NCI-H146 (cell line): ENCODE data around the gene ABCA1.
"Not testable (repeated sequence)": the region's sequence is repeated elsewhere in the genome, so short reads cannot be mapped to it uniquely, and the experiment has no call there.

Source experiments
- DNase-seq: peaks from one replicate; lab custom pipeline; 2025; lab: John Stamatoyannopoulos, UW

Gene ABCA1

GRCh38 chr9:104787306-104788015 is 140.5 kb downstream of the ABCA1 start:
- DNase-seq = no peak

GRCh38 chr9:104786293-104786692 is 141.7 kb downstream of the ABCA1 start:
- no peak for DNase-seq

GRCh38 chr9:104784098-104784497 is 143.9 kb downstream of the ABCA1 start:
- DNase-seq = no peak

GRCh38 chr9:104783588-104783987 is 144.4 kb downstream of the ABCA1 start:
- no peak for DNase-seq

- DNase-seq = no peak
Observed at GRCh38 chr9:104780796-104781395, 147.1 kb downstream of the ABCA1 start.

- DNase-seq = no peak
Observed at GRCh38 chr9:104779946-104780535, 147.9 kb downstream of the ABCA1 start.

GRCh38 chr9:104779334-104779733 is 148.6 kb downstream of the ABCA1 start:
- no peak for DNase-seq

GRCh38 chr9:104778802-104779201 is 149.2 kb downstream of the ABCA1 start:
- DNase-seq = no peak

GRCh38 chr9:104776797-104777196 is 151.2 kb downstream of the ABCA1 start:
- no peak for DNase-seq

GRCh38 chr9:104775976-104776375 is 152.0 kb downstream of the ABCA1 start:
- DNase-seq = no peak

GRCh38 chr9:104775574-104775936 is 152.4 kb downstream of the ABCA1 start:
- no peak for DNase-seq

GRCh38 chr9:104774831-104775573 is 153.0 kb downstream of the ABCA1 start:
- DNase-seq = no peak

GRCh38 chr9:104774132-104774531 is 153.8 kb downstream of the ABCA1 start:
- no peak for DNase-seq

GRCh38 chr9:104772714-104773510 is 155.0 kb downstream of the ABCA1 start:
- no peak for DNase-seq

GRCh38 chr9:104769655-104770054 is 158.3 kb downstream of the ABCA1 start:
- no peak for DNase-seq

GRCh38 chr9:104769029-104769428 is 158.9 kb downstream of the ABCA1 start:
- DNase-seq = not testable (repeated sequence)

- DNase-seq = no peak
Observed at GRCh38 chr9:104767507-104767906, 160.4 kb downstream of the ABCA1 start.

GRCh38 chr9:104766025-104766424 is 161.9 kb downstream of the ABCA1 start:
- DNase-seq = peak; percentile 2

- no peak for DNase-seq
Observed at GRCh38 chr9:104765138-104765537, 162.8 kb downstream of the ABCA1 start.

GRCh38 chr9:104758974-104759373 is 169.0 kb downstream of the ABCA1 start:
- no peak for DNase-seq

- DNase-seq = no peak
Observed at GRCh38 chr9:104750185-104750767, 177.7 kb downstream of the ABCA1 start.
